GM18526 (cell line): Measurements from ENCODE around the gene CFAP100.

Experiments used
- POLR2A ChIP-seq: IDR thresholded peaks from 3 replicates; pipeline ENCODE4 v1.6.1; 2011; ENCODE audit not compliant: insufficient read length; ENCODE audit errors: extremely low read depth

CFAP100 gene

DNA sequence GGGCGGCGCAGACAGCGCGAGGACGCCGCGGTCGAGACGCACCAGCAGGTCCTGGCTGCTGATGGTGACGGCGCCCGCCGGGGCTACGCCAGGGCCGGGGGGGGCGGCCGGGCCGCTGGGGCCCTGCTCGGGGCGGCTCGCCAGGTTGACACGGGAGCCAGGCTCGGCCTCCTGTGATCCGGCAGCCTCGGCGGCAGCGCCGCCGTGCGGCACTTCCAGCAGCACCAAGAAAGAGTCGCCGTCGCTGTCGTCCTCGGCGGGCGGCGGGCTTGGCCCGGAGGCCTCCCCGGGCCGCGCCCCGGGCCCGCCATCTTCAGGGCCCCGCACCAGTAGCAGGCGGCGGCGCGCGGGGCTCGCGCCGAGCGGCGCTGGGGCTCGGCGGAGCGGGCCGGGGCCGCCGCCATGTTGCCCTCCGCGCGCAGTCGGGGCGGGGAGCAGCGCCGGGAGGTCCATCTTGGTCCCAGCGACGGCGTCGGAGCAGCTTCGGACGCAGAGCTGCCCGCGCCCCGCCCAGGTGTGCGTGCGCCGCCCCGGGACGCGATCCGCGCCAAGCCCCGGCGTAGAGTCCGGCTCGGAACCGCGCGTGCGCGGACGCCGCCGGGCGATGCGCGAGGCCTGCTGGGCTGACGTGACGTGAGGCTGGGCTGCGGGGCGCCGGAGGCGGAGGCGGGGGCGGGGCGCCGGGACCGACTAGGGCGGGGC is 80.9 kb downstream of the CFAP100 start, which contains the start of gene ZXDC:
Gene ZXDC, minus strand, starts transcription at position 479 of the 702 bp plus-strand sequence. Its CDS starts 26 bp downstream, at position 453.
- peak; percentile 86 for TF ChIP-seq POLR2A

DNA sequence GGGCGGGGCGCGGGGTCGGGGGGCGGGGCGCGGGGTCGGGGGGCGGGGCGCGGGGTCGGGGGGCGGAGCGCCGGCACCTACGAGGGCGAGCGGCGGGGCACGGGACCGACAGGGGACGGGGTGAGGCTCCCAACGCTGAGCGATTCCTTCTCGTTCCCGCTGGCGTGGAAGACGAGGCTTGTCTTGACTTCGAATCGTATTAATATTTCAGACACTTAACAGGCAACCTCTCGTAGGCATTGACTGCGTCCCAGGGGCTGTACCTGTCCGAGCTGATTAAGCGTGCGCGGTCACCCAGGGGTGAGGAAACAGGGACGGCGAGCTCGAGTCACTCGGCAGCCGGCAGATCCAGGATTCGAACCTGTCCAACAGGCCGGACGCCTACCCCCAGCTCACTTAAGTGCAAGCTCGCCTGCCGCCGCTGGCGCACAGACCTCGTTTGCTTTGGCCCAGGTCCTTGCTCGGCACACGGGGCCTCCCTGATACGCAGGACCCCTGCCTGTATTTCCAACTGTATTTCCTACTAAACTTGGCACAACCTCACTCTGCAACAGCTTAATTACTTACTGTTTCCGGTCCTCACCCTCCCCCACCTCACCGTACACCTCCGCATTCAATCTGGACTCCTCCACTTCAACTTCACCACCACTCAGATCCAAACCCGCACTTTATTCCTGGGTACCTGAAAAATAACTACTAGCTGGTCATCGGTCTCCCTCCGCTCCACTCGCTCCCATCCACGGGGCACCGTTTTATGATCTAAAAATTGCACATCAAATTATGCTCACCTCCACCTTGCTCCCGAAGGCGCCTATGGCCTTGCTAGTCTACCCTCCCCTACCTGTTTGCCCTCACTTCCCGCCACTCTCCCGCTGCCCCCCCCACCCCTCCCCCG is 81.7 kb downstream of the CFAP100 start:
- TF ChIP-seq POLR2A, result no peak

DNA sequence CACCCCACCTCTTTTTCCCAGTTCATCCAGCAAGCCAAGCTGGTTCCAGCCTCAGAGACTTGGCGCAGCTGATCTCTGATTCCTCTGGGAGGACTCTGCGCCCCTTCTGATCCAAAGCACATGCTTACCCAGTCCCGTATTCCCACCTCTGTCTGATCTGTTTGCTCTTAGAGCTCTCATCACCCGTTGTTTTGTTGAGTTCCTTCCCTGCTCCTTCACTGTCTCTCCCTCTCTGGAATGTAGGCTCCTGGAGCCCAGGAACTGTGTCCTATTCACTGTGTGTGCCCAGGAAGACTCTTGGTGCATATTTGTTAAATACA is 82.3 kb downstream of the CFAP100 start:
- no peak for TF ChIP-seq POLR2A

DNA sequence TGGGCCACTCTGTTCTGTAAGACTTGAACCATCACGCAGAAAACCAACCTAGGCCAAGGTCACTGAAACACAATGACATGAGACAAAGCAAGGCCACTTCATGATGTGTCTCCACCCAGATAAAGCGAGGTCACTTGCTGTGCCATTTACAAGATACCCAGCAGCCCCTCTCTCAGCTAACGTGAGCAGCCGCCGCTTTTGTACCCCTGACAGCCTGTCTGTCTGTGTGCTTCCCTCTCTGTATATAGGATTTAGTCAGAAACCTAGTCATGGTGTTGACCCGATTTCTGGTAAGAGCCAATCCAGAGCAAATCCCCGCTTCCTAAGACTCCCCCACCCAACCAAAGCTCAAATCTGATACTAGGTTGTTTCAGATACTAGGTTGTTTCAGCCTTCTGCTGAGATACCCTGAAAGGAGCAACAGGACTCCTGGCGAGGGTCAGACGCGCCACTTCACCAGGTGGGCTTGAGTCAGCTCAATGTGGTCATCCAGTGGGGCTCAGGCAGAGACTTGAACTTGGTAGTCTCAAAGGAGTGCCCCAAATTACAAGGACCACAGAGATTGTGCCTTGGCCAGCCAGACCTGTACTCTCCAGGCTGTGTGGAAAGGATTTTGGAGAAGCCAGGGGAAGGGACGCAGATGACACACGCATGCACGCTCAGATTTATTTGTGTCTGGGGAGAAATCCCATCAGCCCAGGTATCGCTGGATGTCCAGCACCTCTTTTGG is 84.0 kb downstream of the CFAP100 start:
- no peak for TF ChIP-seq POLR2A

DNA sequence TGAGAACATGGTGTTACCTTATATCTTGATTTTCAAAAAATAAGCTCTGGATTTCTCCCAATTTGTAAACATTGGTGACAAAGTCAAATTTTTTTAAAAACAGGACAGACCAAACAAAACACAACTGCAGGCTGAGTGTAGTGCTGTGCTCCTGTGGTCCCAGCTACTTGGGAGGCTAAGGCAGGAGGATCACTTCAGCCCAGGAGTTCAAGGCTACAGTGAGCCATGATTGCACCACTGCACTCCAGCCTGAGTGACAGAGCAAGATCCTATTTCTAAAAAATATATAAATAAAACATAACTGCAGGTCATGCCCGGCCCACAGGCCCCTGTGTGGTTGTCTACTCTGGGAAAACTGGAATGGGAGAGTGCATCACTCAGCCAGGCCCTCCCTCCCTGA is 84.9 kb downstream of the CFAP100 start:
- TF ChIP-seq POLR2A, result no peak

DNA sequence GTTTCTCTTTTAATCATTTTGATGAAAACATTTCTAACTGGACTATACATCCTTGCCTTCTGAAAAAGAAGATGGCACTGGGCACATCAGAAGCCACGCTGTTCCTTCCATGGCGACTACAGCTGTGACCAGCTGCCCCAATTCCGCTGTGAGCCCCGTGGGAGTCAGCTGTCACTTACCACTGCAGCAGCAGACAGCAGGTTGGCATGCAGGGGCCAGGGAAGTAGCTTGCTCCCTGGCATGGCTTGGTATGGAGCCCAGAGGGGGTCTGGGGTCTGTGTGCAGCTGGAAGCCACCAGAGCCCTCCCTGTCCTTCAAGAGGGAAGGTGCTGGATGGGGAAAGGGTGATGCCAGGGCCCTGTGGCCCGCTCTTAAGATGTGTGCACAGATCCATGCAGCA is 85.5 kb downstream of the CFAP100 start:
- TF ChIP-seq POLR2A, result no peak

DNA sequence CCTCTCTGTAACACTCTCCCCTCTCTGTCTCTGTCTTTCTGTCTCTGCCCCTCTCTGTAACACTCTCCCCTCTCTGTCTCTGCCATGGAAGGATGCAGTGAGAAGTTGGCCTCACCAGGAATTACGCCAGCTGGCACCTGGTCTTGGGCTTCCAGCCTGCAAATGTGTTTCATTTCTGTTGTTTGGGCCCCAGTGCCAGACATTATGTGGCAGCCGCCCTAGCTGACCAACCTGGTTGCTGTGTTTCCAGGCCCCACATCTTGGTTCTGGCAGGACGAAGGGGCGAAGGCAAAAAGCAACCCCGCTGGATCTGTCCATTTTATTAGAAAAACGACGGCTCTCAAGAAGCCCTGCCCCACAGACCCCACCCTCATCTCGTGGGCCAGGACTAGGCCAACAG is 86.2 kb downstream of the CFAP100 start:
- no peak for TF ChIP-seq POLR2A

DNA sequence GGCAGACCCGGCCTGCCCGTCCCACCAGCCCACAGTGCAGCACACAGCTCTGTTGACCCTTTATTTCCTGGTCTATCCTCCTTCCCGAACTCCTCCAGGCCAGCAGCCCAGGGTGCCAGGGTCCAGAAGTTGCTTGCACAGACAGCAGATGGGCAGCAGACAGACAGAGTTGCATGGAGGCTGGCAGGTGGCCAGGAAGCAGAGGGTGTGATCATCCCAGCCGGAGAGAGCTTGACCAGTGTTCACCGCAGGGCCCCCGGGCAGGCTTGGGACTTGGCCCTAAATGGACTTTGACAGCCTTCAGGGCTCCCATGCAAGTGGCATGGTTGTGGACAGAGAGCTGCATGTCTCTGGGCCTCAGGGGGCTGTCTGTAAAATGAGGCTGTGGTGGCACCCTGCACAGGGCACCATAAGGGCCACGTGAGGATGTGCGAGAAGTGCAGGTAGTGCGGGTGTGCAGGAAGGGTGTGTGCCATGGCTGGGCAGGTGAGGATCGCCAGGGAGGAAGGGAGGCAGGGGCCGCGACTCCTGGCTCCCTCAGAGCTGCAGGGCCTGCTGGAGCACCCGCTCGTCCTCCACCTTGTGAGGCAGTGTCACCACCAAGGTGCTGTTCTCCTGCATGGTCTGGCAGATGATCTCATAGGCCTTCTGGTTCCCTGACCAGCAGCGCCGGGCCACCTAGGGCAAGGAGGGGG is 87.2 kb downstream of the CFAP100 start:
- no peak for TF ChIP-seq POLR2A

DNA sequence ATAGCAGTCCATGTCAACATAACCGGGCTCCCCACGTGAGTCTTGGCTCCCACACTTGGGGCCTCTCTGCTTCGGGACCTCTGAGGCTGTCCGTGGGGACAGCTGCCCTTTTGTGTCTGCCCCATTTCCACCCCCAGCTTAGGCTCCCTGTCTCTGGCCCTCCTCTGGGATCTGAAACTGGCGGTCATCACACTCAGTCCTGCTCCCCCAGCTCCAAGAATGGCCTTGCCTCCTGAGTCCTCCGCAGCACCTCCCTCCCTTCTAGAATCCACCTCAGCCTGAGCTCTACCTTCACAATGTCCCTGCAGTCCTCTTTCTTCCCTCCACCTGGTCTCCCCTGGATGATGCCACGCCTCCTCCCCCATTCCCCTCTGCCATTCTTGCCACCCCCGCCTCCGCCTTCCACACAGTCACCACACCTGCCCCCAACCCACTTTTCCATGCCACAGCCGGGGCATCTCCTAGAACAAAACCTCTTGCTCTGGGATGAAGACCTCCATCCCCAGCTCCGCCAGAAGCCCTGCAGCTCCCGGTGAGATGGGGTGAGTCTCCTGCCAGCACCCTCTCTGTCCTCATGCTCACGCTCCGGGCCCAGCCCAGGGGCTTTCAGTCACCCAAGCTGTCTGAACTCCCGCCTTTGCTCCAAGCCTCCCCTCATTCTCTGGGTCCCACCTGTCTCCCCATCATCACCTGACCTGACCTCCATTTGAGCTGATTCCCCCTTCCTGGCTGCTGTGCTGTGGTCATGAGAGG is 88.0 kb downstream of the CFAP100 start:
- no peak for TF ChIP-seq POLR2A

DNA sequence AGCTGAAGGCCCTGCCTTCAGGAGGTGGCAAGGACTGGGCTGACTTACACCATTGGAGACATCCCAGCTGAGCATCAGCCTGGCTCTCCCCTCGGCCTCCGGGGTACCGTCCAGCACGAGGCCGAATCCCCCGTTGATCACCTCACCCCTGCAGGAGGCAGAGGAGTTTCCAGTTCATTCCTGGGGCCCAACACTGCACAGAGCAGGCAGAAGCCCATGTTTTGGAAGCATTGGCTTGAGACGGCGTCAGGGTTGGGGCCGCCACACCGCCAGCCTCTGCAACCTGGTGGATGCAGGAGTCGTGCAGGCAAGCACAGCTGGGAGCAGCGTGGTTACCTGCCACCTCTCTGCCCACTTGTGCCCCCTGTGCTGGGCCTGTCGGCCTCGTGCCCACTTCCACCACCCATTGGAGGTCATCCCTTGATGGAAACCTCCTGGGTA is 88.6 kb downstream of the CFAP100 start:
- no peak for TF ChIP-seq POLR2A

DNA sequence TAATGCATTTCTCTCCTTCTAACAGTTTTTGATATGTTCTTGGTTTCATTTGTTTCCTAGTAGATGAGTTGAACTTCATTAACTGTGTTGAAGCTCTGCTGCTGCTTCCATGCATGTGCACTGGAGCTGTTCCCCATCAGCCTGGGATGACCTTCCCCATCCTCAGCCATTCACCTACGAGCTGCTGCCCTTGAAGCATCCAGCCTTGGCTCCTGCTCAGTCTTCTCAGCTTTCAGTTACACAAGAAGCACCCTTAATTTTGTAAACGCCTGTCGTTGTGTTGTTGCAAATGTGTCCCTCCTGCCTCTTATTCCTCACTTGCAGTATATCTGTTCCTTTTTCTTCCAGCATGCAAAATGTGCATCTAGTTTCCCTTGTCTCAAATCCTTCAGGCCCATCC is 89.4 kb downstream of the CFAP100 start:
- TF ChIP-seq POLR2A, result no peak

DNA sequence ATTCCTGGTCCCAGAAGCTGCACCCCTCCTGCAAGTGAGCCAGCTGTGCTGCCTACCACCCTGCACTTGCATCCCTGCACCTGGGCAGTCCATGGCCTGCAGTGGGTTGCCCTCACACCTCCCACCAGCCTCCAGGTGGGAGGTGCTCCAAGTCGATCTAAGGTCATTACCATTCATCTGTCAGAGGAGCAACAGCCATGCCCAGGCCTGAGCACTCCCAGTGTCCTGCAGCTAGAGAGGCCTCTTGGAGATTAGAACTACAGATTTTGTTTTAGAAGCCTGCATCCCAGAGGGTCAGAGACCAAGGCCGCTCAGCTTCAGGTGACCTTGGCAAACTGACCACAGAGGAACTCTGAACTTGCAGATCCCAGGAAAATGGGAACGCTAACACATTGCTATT is 90.0 kb downstream of the CFAP100 start:
- no peak for TF ChIP-seq POLR2A

DNA sequence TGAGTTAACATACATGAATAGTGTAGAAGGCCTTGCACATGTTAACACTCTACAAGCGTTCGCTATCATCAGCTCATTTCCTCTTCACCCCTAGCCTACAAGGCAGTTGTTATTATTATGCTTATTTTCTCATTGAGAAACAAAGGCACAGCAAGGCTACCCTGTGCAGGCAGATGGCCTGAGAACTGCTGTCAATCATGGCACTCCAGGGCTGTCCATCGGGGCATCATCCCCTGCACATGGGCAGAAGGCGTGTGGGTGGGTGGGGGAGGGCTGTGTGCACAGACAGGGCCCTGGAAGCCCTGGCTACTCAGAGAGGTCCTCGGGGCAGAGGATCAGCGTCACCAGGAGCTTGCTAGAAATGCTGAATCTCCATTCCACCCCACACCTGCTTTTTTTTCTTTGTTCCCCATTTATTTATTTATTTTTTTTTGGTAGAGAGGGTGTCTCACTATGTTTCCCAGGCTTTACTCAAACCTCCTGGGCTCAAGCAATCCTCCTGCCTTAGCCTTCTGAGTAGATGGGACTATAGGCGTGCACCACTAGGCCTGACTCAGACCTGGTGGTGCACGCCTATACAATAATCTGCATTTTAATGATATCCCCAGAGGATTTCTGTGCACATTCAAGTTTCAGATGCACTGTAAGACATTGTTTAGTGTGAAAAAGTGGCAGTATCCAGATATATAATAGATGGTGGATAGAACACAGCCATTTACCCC is 90.6 kb downstream of the CFAP100 start:
- TF ChIP-seq POLR2A, result no peak

DNA sequence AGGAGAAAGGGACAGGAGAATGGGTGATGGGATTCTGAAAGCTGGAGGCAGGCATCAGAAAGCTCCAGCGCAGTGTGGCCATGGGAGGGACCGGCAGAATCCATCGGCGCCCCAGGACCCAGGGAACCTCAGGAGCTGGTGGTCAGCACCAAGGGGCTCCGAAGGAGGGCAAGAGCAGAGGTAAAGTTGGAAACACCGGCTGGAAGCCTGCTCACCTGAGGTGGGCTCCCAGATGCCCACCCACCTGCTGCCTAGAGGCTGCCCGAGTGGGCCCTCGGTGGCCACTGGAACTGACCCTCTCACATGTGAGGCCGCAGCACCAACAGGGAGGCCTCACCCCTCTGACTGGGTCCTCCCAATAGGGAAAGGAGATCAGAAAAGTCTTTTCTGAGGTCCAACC is 91.2 kb downstream of the CFAP100 start:
- TF ChIP-seq POLR2A, result no peak
